HepG2 (cell line): ENCODE results near the gene TMEM170B. TPM values are rescaled to one million over a fixed set of nuclear protein-coding genes. Genes with fewer than 3 reads are reported as not detected.

Source experiments
- ATAC-seq: fragments of 200-7000 bp; cut with Tn5 transposase; 3 replicates; pipeline ENCODE4 v1.9.1; 2020; ENCODE audit warnings: mild to moderate bottlenecking, moderate library complexity
- BruUV-seq: library from RNA; stranded (reverse); fragments of 400-500 nt; replicated peaks from 2 replicates; lab custom pipeline; 2021; lab: Mats Ljungman, UMichigan
- CTCF ChIA-PET: fragments of 300-600 bp; formaldehyde crosslinking; extraction: SDS; loops from one replicate; lab custom pipeline; 2021; ENCODE audit warnings: low total read pairs, inconsistent platforms, low intra/inter-chr PET ratio; lab: Yijun Ruan, JAX
- POLR2A ChIA-PET: fragments of 350-600 bp; sonication (Branson Sonifier 250); formaldehyde crosslinking; loops from one replicate; lab custom pipeline; 2020; ENCODE audit warnings: antibody characterized with exemption, inconsistent platforms; lab: Yijun Ruan, JAX
- DNase-seq: peaks from one replicate; pipeline ENCODE4 v3.0.0-alpha.2; 2015; ENCODE audit warnings: low spot score
- FAIRE-seq: peaks from 3 replicates; lab custom pipeline; 2011; peaks lifted over from hg19 to GRCh38; lab: Jason Lieb, UNC
- H2AFZ ChIP-seq: one replicate; pipeline ENCODE4 v1.6.1; 2011; ENCODE audit warnings: low read length, inconsistent platforms
- H3K27ac ChIP-seq: fragments of 300-600 bp; 3 replicates; pipeline ENCODE4 v1.8.0; 2011; ENCODE audit warnings: mixed run types, mild to moderate bottlenecking, mixed read lengths, low read length, inconsistent platforms; ENCODE audit not compliant: insufficient read depth; ENCODE audit errors: extremely low read length
- H3K27me3 ChIP-seq, 2 experiments: fragments of 200-600 bp in 1 of 2; 2 replicates in 1 of 2; 3 replicates in 1 of 2; pipeline versions ENCODE4 v1.6.0 to v1.8.0; 2011; ENCODE audit warnings: low read length in 2 of 2, mild to moderate bottlenecking in 2 of 2, moderate library complexity in 2 of 2, inconsistent platforms in 1 of 2; ENCODE audit not compliant: insufficient read depth in 2 of 2, control insufficient read depth in 1 of 2
- H3K36me3 ChIP-seq, 2 experiments: fragments of 200-600 bp in 1 of 2; replicated peaks in 1 of 2; 2 replicates in 1 of 2; 3 replicates in 1 of 2; pipeline versions ENCODE4 v1.5.1 to v1.8.0; 2011; ENCODE audit warnings: low read length in 2 of 2, inconsistent platforms in 1 of 2; ENCODE audit not compliant: insufficient read depth in 2 of 2, control insufficient read depth in 1 of 2
- H3K4me1 ChIP-seq: 2 replicates; pipeline ENCODE4 v1.5.1; 2012; ENCODE audit warnings: low read length, inconsistent platforms; ENCODE audit not compliant: insufficient read depth
- H3K4me2 ChIP-seq: 2 replicates; pipeline ENCODE4 v1.6.0; 2011; ENCODE audit warnings: low read depth, low read length, inconsistent platforms
- H3K4me3 ChIP-seq, 3 experiments: fragments of 200-600 bp in 1 of 3; sonication (generic), shearing (Covaris generic) in 1 of 3; replicated peaks in 1 of 3; 2 replicates each; pipeline ENCODE4 v1.5.1; 2011 to 2016; ENCODE audit warnings: low read length in 3 of 3, inconsistent platforms in 2 of 3, low read depth in 2 of 3, mild to moderate bottlenecking in 2 of 3, control low read depth in 1 of 3, mixed read lengths in 1 of 3; ENCODE audit not compliant: insufficient read depth in 1 of 3
- H3K79me2 ChIP-seq: one replicate; pipeline ENCODE4 v1.6.1; 2011; ENCODE audit warnings: low read length, inconsistent platforms; ENCODE audit not compliant: insufficient read depth
- H3K9ac ChIP-seq: 2 replicates; pipeline ENCODE4 v1.6.0; 2011; ENCODE audit warnings: mild to moderate bottlenecking, low read depth, low read length, inconsistent platforms; ENCODE audit not compliant: insufficient read depth
- H3K9me3 ChIP-seq: 2 replicates; pipeline ENCODE4 v1.5.1; 2012; ENCODE audit warnings: mild to moderate bottlenecking, low read length
- H4K20me1 ChIP-seq: 2 replicates; pipeline ENCODE4 v1.6.0; 2011; ENCODE audit warnings: inconsistent platforms, mild to moderate bottlenecking, low read length, moderate library complexity; ENCODE audit not compliant: insufficient read depth
- FOXJ3 ChIP-seq: sonication (generic); formaldehyde crosslinking; IDR thresholded peaks from 2 replicates; pipeline ENCODE4 v1.4.0; 2020; ENCODE audit warnings: missing genetic modification reagents, mild to moderate bottlenecking, borderline replicate concordance
- HNF4A ChIP-seq: sonication (generic); formaldehyde crosslinking; IDR thresholded peaks from 2 replicates; pipeline ENCODE4 v1.4.0; 2020; ENCODE audit warnings: missing genetic modification reagents
- HNF4G ChIP-seq, 2 experiments: sonication (generic) in 1 of 2; formaldehyde crosslinking in 1 of 2; IDR thresholded peaks; 2 replicates each; pipeline versions ENCODE4 v1.4.0 to v1.6.1; 2011 to 2020; ENCODE audit warnings: borderline replicate concordance in 2 of 2, low read depth in 2 of 2, mild to moderate bottlenecking in 2 of 2, low read length in 1 of 2, missing genetic modification reagents in 1 of 2, moderate library complexity in 1 of 2
- JUND ChIP-seq: sonication (generic); formaldehyde crosslinking; IDR thresholded peaks from 2 replicates; pipeline ENCODE4 v1.8.0; 2022; ENCODE audit warnings: mild to moderate bottlenecking, missing genetic modification reagents
- KMT2B ChIP-seq: IDR thresholded peaks from 2 replicates; pipeline ENCODE4 v1.6.1; 2016; ENCODE audit warnings: missing genetic modification reagents, missing compliant biosample characterization
- MTF1 ChIP-seq: sonication (generic); formaldehyde crosslinking; IDR thresholded peaks from 2 replicates; pipeline ENCODE4 v1.5.0; 2020; ENCODE audit warnings: missing genetic modification reagents
- PPARG ChIP-seq: conservative IDR thresholded peaks from 2 replicates; pipeline ENCODE4 v1.6.1; 2016; ENCODE audit warnings: missing biosample characterization, missing genetic modification reagents
- ZFP41 ChIP-seq: sonication (generic); formaldehyde crosslinking; IDR thresholded peaks from 2 replicates; pipeline ENCODE4 v1.4.0; 2020; ENCODE audit warnings: mild to moderate bottlenecking, missing genetic modification reagents, borderline replicate concordance
- ZNF746 ChIP-seq: sonication (generic); formaldehyde crosslinking; IDR thresholded peaks from 2 replicates; pipeline ENCODE4 v1.8.0; 2022; ENCODE audit warnings: mild to moderate bottlenecking, missing genetic modification reagents
- ZSCAN21 ChIP-seq: sonication (generic); formaldehyde crosslinking; IDR thresholded peaks from 2 replicates; pipeline ENCODE4 v1.8.0; 2022; ENCODE audit warnings: mild to moderate bottlenecking, missing genetic modification reagents, moderate library complexity, borderline replicate concordance
- WGBS: methylation state at CpG from one replicate; pipeline ENCODE4 v1.1.6; 2017; ENCODE audit warnings: low lambda C conversion rate; 5-methylcytosine and 5-hydroxymethylcytosine counted together
- in situ Hi-C: cut with HindIII; loops from 2 replicates; pipeline ENCODE4 v1.10.0; 2017; ENCODE audit warnings: low pct_unique_long_range_greater_than_20kb; ENCODE audit not compliant: extremely low pct_ligation_motif_present
- intact Hi-C: fragments of 100-400 bp; cut with micrococcal nuclease; formaldehyde crosslinking; loops from one replicate; pipeline ENCODE4 v1.10.0; 2022; ENCODE audit not compliant: unreplicated experiment
- polyA plus RNA-seq, 8 experiments: library from polyadenylated mRNA; depleted of rRNA in 3 of 8; stranded (reverse) in 7 of 8; unstranded in 1 of 8; fragments of >200 nt; fragmentation: Illumina TruSeq in 4 of 8; extraction: Trizol in 4 of 8; gene quantifications; 2 replicates each; pipeline versions ENCODE4 v1.2.1 to v1.2.3, GENCODE V29; 2011 to 2016; ENCODE audit warnings: low read depth in 4 of 8, missing spikeins in 1 of 8, mixed read lengths in 1 of 8; ENCODE audit not compliant: insufficient read depth in 1 of 8
- total RNA-seq, 5 experiments: library from RNA; depleted of rRNA; stranded (reverse); fragments of >200 nt; fragmentation: Illumina TruSeq; extraction: Trizol; gene quantifications; 2 replicates each; pipeline ENCODE4 v1.2.3, GENCODE V29; 2016; ENCODE audit warnings: low read depth in 1 of 5
- TF ChIP-seq, protein P1 (sequence below): sonication (generic); formaldehyde crosslinking; IDR thresholded peaks from 2 replicates; pipeline ENCODE4 v1.5.1; 2020; ENCODE audit warnings: missing genetic modification reagents, mild to moderate bottlenecking, borderline replicate concordance

Gene TMEM170B
- total and polyA plus RNA-seq, 2 of the 13 experiments (the other 11 are each of a cell fraction or from before 2014, with no cell fraction given): 3.3 to 9.4 TPM

DNA sequence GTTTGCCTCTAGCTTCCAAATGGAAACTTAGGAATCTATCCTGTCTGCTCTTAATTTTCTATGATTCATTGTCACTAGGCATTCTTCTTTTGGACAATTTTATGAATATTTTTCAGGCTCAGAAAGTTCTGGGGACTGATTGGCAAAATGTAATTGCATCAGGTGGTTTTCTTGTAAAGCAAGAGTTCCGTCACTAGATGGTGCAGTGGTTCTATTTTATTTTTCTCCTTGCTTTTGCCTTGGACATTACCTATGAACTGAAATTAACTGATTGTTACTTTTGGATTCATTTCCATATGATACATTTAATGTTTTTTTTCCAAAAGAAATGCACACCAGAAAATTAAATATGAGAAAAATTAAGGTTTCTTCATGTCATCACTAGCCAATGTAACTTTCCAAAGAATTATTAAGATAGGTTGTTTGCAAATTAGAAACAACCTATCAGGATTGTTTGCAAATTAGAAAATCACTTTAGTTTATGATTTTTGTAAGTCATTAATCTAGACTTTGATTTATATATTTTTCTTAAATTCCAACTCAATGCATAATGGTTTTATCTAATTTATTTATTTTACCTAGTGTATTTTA is 48.0 kb downstream of the TMEM170B start (continued):
- TF ChIP-seq, protein P1, sequence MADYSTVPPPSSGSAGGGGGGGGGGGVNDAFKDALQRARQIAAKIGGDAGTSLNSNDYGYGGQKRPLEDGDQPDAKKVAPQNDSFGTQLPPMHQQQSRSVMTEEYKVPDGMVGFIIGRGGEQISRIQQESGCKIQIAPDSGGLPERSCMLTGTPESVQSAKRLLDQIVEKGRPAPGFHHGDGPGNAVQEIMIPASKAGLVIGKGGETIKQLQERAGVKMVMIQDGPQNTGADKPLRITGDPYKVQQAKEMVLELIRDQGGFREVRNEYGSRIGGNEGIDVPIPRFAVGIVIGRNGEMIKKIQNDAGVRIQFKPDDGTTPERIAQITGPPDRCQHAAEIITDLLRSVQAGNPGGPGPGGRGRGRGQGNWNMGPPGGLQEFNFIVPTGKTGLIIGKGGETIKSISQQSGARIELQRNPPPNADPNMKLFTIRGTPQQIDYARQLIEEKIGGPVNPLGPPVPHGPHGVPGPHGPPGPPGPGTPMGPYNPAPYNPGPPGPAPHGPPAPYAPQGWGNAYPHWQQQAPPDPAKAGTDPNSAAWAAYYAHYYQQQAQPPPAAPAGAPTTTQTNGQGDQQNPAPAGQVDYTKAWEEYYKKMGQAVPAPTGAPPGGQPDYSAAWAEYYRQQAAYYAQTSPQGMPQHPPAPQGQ: no peak
- TF ChIP-seq PPARG (0 out of 2 replicates have a peak, but pooled peaks have one; percentile 20), KMT2B (CRISPR knock-in tag) (no peak), ZNF746 (CRISPR knock-in tag) (no peak)

DNA sequence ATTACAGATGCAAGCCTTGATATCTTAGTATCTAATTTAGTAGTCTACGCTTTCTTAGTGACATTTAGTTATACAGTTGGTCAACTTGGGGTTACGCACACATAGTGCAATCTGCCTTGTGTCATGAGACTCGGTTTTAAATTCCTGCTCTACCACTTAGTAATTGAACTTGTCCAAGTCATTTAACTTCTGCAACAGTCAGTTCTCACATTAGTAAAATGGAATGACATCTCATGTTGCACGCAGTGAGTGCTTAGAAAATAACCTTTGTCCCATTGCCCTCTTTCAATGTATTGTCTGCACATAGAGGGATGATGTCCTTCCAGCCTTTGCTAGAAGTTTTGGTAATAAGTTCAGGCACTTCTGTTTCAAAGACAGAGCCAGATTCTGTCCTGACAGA is 48.6 kb downstream of the TMEM170B start:
- Histone ChIP-seq H3K27me3 (no peaks in the 10 kb centered on the region; a peak in 1 of 5 replicates), H3K4me2 (0 out of 2 replicates have a peak overlapping the region, but pooled peaks have one; percentile 3), H3K9ac (no peak overlapping the region), H3K36me3 (no peaks in the 10 kb centered on the region), H3K27ac (no peak overlapping the region), H3K79me2 (no peaks in the 10 kb centered on the region), H3K9me3 (no peaks in the 10 kb centered on the region), H4K20me1 (no peaks in the 10 kb centered on the region), H2AFZ (no peak overlapping the region), H3K4me3 (no peak overlapping the region), H3K4me1 (peaks cover 13% of the 10 kb centered on the region)
- no peak for DNase-seq
- in situ Hi-C loops: loop anchor here (10.0 kb wide), 2 partner anchors 649 to 1019 kb away; no protein-coding TSS in a partner anchor
- peak; percentile 67 for ATAC-seq
- ChIA-PET POLR2A (no interaction called here), CTCF (interaction anchor here (0.6 to 2.0 kb wide), 6 partner anchors 10 to 1020 kb away, joined by 3 to 8 read pairs (median 5); no protein-coding TSS in a partner anchor)
- TF ChIP-seq ZSCAN21 (CRISPR knock-in tag) (0 out of 2 replicates have a peak, but pooled peaks have one; percentile 27), FOXJ3 (CRISPR knock-in tag) (no peak), JUND (CRISPR knock-in tag) (no peak), ZFP41 (CRISPR knock-in tag) (no peak), HNF4G (IDR thresholded peaks at IDR 0.05; ENCODE audit: borderline replicate concordance, low read depth, low read length) (0 out of 2 replicates have a peak, but pooled peaks have one; percentile 19), HNF4G (CRISPR knock-in tag; IDR thresholded peaks at IDR 0.05; ENCODE audit: borderline replicate concordance, low read depth) (no peak), HNF4A (CRISPR knock-in tag) (peak; percentile 18; the same call in 1 of the 2 replicates), MTF1 (CRISPR knock-in tag) (no peak), PPARG (peak; percentile 70)
- WGBS: 48% methylated on average over 4 of the region's 4 CpGs
- no peak for FAIRE-seq
- intact Hi-C loops: loop anchor here (5.0 kb wide), 3 partner anchors 116 to 1306 kb away; no protein-coding TSS in a partner anchor
- no TSS peak for BruUV-seq
